GM23338 (cell line): ENCODE measurements around the gene MBOAT7. TPM values are rescaled to one million over a fixed set of nuclear protein-coding genes. Genes with fewer than 3 reads are reported as not detected.

Experiments used
- ATAC-seq: fragments of 200-7000 bp; cut with Tn5 transposase; 3 replicates; pipeline ENCODE4 v1.9.1; 2020
- DNase-seq: peaks from one replicate; pipeline ENCODE4 v3.0.0-alpha.2; 2015; ENCODE audit warnings: low spot score
- H2AFZ ChIP-seq: fragments of 200-600 bp; sonication (generic); 2 replicates; pipeline ENCODE4 v1.8.0; 2016; ENCODE audit warnings: antibody characterized with exemption, mild to moderate bottlenecking, moderate library complexity
- H3F3A ChIP-seq: fragments of 200-600 bp; sonication (generic); replicated peaks from 2 replicates; pipeline ENCODE4 v1.8.0; 2017; ENCODE audit warnings: antibody characterized with exemption, mixed run types, low read depth
- H3K27ac ChIP-seq: fragments of 200-600 bp; sonication (generic); 2 replicates; pipeline ENCODE4 v1.6.1; 2016; ENCODE audit warnings: low read depth
- H3K27me3 ChIP-seq: fragments of 200-600 bp; sonication (generic); 2 replicates; pipeline ENCODE4 v1.8.0; 2016; ENCODE audit warnings: mild to moderate bottlenecking, mixed run types, moderate library complexity; ENCODE audit not compliant: insufficient read depth
- H3K36me3 ChIP-seq: fragments of 200-600 bp; sonication (generic); 2 replicates; pipeline ENCODE4 v1.8.0; 2016; ENCODE audit warnings: mild to moderate bottlenecking; ENCODE audit not compliant: insufficient read depth
- H3K4me1 ChIP-seq: fragments of 200-600 bp; sonication (generic); 2 replicates; pipeline ENCODE4 v1.8.0; 2016; ENCODE audit warnings: mild to moderate bottlenecking, moderate library complexity; ENCODE audit not compliant: insufficient read depth
- H3K4me2 ChIP-seq: fragments of 200-600 bp; sonication (generic); 2 replicates; pipeline ENCODE4 v1.7.1; 2017; ENCODE audit warnings: mixed run types
- H3K4me3 ChIP-seq: fragments of 200-600 bp; sonication (generic); 2 replicates; pipeline ENCODE4 v1.6.1; 2016; ENCODE audit warnings: mixed run types
- H3K79me2 ChIP-seq: fragments of 200-600 bp; sonication (generic); replicated peaks from 2 replicates; pipeline ENCODE4 v1.8.0; 2017; ENCODE audit warnings: mild to moderate bottlenecking; ENCODE audit not compliant: insufficient read depth
- H3K9me2 ChIP-seq: fragments of 200-600 bp; sonication (generic); 2 replicates; pipeline ENCODE4 v1.8.0; 2017; ENCODE audit not compliant: insufficient read depth
- H4K20me1 ChIP-seq: fragments of 200-600 bp; sonication (generic); replicated peaks from 2 replicates; pipeline ENCODE4 v1.8.0; 2017; ENCODE audit warnings: mild to moderate bottlenecking; ENCODE audit not compliant: insufficient read depth
- H3K27ac Mint-ChIP-seq: 2 replicates; pipeline ENCODE4 v1.8.0; 2020; ENCODE audit warnings: inconsistent platforms, mild to moderate bottlenecking, moderate library complexity, mixed read lengths
- H3K27me3 Mint-ChIP-seq: 3 replicates; pipeline ENCODE4 v1.8.0; 2022; ENCODE audit warnings: low read depth, mild to moderate bottlenecking, moderate library complexity, mixed read lengths, inconsistent platforms; ENCODE audit not compliant: insufficient read depth, poor library complexity
- H3K36me3 Mint-ChIP-seq: 3 replicates; pipeline ENCODE4 v1.8.0; 2021; ENCODE audit warnings: low read depth, mild to moderate bottlenecking, inconsistent platforms, moderate library complexity, mixed read lengths
- H3K4me1 Mint-ChIP-seq: 3 replicates; pipeline ENCODE4 v1.8.0; 2020; ENCODE audit warnings: mild to moderate bottlenecking, inconsistent platforms, mixed read lengths
- H3K4me3 Mint-ChIP-seq: 3 replicates; pipeline ENCODE4 v1.8.0; 2021; ENCODE audit warnings: moderate library complexity, mild to moderate bottlenecking, inconsistent platforms, mixed read lengths
- H3K9me3 Mint-ChIP-seq: 3 replicates; pipeline ENCODE4 v1.8.0; 2020; ENCODE audit warnings: moderate library complexity, mild to moderate bottlenecking, inconsistent platforms, mixed read lengths
- JUNB ChIP-seq: IDR thresholded peaks from one replicate; pipeline ENCODE4 v1.6.1; 2016; ENCODE audit warnings: antibody characterized with exemption; ENCODE audit not compliant: unreplicated experiment
- NANOG ChIP-seq: IDR thresholded peaks from 2 replicates; pipeline ENCODE4 v1.6.1; 2016; ENCODE audit warnings: antibody characterized with exemption, borderline replicate concordance
- polyA plus RNA-seq: library from polyadenylated mRNA; unstranded; fragments of >200 nt; fragmentation: Nextera tagmentation; extraction: Ambion mirVana; gene quantifications from 2 replicates; pipeline ENCODE4 v1.2.1, GENCODE V29; 2016
- total RNA-seq: library from RNA; depleted of rRNA; stranded (reverse); fragments of >200 nt; shearing (Covaris generic); gene quantifications from 2 replicates; pipeline ENCODE4 v1.2.3, GENCODE V29; 2014
- TF ChIP-seq, protein P1 (sequence below): fragments of 250-450 bp; sonication (Bioruptor Pico); IDR thresholded peaks from 2 replicates; pipeline ENCODE4 v1.5.0; 2020; ENCODE audit warnings: mild to moderate bottlenecking, moderate library complexity

Gene MBOAT7
- total and polyA plus RNA-seq, 2 experiments from 2014 or later: 77.8 to 184 TPM

DNA sequence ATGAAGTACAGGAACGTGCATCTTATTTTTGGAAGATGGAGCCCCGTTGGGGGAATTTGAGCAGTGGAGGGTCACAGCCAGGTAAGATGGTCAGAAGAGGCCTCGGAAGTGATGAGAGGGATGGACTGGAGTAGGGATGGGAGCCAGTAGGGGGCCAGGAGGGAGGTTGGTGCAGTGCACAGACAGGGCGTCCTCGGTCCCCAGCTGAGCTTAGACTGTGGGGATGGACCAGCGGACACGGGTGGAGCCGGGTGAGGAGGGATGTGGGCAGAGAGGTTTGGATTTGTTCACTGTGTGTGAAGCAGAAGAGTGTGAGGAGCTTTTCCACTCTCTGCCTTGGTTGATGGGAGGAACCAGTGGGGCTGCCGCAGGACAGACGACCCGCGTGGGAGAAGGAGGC lies 21.9 kb upstream of the MBOAT7 start (continued):
- TF ChIP-seq, protein P1, sequence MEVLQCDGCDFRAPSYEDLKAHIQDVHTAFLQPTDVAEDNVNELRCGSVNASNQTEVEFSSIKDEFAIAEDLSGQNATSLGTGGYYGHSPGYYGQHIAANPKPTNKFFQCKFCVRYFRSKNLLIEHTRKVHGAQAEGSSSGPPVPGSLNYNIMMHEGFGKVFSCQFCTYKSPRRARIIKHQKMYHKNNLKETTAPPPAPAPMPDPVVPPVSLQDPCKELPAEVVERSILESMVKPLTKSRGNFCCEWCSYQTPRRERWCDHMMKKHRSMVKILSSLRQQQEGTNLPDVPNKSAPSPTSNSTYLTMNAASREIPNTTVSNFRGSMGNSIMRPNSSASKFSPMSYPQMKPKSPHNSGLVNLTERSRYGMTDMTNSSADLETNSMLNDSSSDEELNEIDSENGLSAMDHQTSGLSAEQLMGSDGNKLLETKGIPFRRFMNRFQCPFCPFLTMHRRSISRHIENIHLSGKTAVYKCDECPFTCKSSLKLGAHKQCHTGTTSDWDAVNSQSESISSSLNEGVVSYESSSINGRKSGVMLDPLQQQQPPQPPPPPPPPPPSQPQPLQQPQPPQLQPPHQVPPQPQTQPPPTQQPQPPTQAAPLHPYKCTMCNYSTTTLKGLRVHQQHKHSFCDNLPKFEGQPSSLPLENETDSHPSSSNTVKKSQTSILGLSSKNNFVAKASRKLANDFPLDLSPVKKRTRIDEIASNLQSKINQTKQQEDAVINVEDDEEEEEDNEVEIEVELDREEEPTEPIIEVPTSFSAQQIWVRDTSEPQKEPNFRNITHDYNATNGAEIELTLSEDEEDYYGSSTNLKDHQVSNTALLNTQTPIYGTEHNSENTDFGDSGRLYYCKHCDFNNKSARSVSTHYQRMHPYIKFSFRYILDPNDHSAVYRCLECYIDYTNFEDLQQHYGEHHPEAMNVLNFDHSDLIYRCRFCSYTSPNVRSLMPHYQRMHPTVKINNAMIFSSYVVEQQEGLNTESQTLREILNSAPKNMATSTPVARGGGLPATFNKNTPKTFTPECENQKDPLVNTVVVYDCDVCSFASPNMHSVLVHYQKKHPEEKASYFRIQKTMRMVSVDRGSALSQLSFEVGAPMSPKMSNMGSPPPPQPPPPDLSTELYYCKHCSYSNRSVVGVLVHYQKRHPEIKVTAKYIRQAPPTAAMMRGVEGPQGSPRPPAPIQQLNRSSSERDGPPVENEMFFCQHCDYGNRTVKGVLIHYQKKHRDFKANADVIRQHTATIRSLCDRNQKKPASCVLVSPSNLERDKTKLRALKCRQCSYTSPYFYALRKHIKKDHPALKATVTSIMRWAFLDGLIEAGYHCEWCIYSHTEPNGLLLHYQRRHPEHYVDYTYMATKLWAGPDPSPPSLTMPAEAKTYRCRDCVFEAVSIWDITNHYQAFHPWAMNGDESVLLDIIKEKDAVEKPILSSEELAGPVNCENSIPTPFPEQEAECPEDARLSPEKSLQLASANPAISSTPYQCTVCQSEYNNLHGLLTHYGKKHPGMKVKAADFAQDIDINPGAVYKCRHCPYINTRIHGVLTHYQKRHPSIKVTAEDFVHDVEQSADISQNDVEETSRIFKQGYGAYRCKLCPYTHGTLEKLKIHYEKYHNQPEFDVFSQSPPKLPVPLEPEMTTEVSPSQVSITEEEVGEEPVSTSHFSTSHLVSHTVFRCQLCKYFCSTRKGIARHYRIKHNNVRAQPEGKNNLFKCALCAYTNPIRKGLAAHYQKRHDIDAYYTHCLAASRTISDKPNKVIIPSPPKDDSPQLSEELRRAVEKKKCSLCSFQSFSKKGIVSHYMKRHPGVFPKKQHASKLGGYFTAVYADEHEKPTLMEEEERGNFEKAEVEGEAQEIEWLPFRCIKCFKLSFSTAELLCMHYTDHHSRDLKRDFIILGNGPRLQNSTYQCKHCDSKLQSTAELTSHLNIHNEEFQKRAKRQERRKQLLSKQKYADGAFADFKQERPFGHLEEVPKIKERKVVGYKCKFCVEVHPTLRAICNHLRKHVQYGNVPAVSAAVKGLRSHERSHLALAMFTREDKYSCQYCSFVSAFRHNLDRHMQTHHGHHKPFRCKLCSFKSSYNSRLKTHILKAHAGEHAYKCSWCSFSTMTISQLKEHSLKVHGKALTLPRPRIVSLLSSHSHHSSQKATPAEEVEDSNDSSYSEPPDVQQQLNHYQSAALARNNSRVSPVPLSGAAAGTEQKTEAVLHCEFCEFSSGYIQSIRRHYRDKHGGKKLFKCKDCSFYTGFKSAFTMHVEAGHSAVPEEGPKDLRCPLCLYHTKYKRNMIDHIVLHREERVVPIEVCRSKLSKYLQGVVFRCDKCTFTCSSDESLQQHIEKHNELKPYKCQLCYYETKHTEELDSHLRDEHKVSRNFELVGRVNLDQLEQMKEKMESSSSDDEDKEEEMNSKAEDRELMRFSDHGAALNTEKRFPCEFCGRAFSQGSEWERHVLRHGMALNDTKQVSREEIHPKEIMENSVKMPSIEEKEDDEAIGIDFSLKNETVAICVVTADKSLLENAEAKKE (CRISPR knock-in tag): no peak
- no peak for TF ChIP-seq JUNB

DNA sequence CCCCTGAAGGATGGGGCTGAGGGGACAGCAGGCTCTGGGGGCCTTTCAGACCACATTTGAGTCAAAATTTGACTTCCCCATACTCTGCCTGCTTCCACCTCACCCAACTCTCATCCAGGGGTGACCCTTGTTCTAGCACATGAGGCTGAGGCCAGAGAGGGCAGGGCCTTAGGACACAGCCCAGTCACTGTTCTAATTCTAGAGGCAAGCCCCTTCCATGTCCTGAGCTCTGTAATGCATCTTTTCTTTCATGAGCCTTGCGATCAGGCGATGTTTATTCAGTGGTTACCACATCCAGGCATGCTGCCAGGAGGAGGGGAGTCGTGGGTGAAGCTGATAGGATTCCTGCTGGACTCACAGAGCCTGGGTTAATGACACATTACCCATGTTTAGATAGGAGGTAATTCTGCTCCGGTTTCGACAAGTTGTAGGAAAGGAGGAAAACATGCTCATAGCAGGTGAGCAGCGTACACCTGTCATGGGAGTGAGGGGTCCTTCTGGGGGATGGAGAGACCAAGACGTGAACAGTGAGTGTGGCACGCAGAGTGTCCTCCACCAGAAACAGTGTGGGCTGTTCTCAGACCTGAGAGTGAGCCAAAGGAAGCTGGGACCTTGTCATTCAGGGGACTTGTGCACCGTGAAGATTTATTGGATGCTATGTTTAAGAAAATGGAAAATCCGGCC lies 20.6 kb upstream of the MBOAT7 start:
- H3K9me3 Mint-ChIP-seq: peaks cover 6% of the 10 kb centered on the region; the same call in 1 of the 3 replicates
- H3K36me3 Mint-ChIP-seq: peaks cover 56% of the 10 kb centered on the region
- no peak overlapping the region for H2AFZ ChIP-seq
- H3K36me3 ChIP-seq: peaks cover 20% of the 10 kb centered on the region
- H3K27ac Mint-ChIP-seq: peak overlapping the region; percentile 70
- H3K4me3 ChIP-seq: no peak overlapping the region
- H3K9me2 ChIP-seq: no peaks in the 10 kb centered on the region
- DNase-seq: no peak
- H3K27me3 ChIP-seq: no peaks in the 10 kb centered on the region
- H3K4me1 Mint-ChIP-seq: peaks cover 30% of the 10 kb centered on the region
- ATAC-seq: peak; percentile 7
- H3K27ac ChIP-seq: peak overlapping the region; percentile 94
- peaks cover 40% of the 10 kb centered on the region for H3F3A ChIP-seq
- H3K79me2 ChIP-seq: peaks cover 20% of the 10 kb centered on the region
- H3K27me3 Mint-ChIP-seq: peaks cover 46% of the 10 kb centered on the region
- H3K4me1 ChIP-seq: peaks cover 6% of the 10 kb centered on the region
- no peak for TF ChIP-seq NANOG
- no peak overlapping the region; the same call in 2 of the 3 replicates for H3K4me3 Mint-ChIP-seq
- no peak overlapping the region for H3K4me2 ChIP-seq
- peaks cover 31% of the 10 kb centered on the region for H4K20me1 ChIP-seq
